Neural cell (in vitro differentiated cells): ENCODE data around the gene ERVW-1.

ENCODE experiments used
- EP300 ChIP-seq: fragments of 450-650 bp; conservative IDR thresholded peaks from 2 replicates; pipeline ENCODE4 v1.6.1; 2014; ENCODE audit warnings: antibody characterized with exemption, mild to moderate bottlenecking, moderate library complexity; ENCODE audit not compliant: poor library complexity, severe bottlenecking
- EZH2 ChIP-seq: fragments of 200-600, 300-800 bp; shearing (Covaris generic), sonication (generic); IDR thresholded peaks from 2 replicates; pipeline ENCODE4 v1.6.1; 2014; ENCODE audit warnings: antibody characterized with exemption, low read length, borderline replicate concordance, mild to moderate bottlenecking; ENCODE audit not compliant: insufficient read depth, poor library complexity, severe bottlenecking
- MXI1 ChIP-seq: fragments of 450-650 bp; conservative IDR thresholded peaks from 2 replicates; pipeline ENCODE4 v1.6.1; 2014; ENCODE audit warnings: antibody characterized with exemption, mild to moderate bottlenecking; ENCODE audit not compliant: poor library complexity, severe bottlenecking
- POLR2AphosphoS5 ChIP-seq: IDR thresholded peaks from 2 replicates; pipeline ENCODE4 v1.6.1; 2012
- RAD21 ChIP-seq: fragments of 450-650 bp; conservative IDR thresholded peaks from 2 replicates; pipeline ENCODE4 v1.6.1; 2014; ENCODE audit warnings: antibody characterized with exemption, mild to moderate bottlenecking, moderate library complexity
- SMC3 ChIP-seq: fragments of 450-650 bp; conservative IDR thresholded peaks from 2 replicates; pipeline ENCODE4 v1.6.1; 2014; ENCODE audit warnings: antibody characterized with exemption, mild to moderate bottlenecking, moderate library complexity; ENCODE audit not compliant: poor library complexity
- TF ChIP-seq, protein P1 (sequence below): fragments of 450-650 bp; IDR thresholded peaks from 2 replicates; pipeline ENCODE4 v1.5.1; 2014; ENCODE audit warnings: antibody characterized with exemption, mild to moderate bottlenecking, moderate library complexity; ENCODE audit not compliant: poor library complexity, severe bottlenecking
- TF ChIP-seq, protein P2 (sequence below): IDR thresholded peaks from 2 replicates; pipeline ENCODE4 v1.6.1; 2012; ENCODE audit warnings: borderline replicate concordance

DNA sequence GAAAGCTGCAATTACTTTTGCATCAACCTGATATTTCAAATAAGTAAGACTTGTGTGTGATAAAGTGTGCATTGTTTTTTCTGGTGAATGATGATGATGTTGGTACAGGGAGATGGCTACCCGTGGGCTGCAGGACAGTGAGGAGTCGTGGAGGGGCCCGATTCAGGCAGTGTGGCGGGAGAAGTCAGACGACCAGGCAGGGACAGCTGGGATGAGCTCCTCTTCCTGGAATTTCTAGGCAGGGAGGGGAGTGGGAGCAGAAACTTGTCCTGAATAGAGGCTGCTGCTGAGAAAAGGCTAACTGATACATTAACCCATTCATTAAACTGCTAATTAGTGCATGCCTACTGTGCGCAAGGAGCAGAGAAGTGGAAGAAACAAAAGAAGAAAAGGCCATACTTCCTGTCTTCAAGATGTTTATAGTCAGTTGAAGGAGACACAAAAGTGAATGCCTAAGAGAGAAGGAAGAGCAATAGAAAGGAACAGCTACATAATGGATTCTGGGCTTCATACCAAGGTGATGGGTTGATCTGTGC lies 39.7 kb downstream of the ERVW-1 start:
- TF ChIP-seq SMC3: no peak
- TF ChIP-seq, protein P1, sequence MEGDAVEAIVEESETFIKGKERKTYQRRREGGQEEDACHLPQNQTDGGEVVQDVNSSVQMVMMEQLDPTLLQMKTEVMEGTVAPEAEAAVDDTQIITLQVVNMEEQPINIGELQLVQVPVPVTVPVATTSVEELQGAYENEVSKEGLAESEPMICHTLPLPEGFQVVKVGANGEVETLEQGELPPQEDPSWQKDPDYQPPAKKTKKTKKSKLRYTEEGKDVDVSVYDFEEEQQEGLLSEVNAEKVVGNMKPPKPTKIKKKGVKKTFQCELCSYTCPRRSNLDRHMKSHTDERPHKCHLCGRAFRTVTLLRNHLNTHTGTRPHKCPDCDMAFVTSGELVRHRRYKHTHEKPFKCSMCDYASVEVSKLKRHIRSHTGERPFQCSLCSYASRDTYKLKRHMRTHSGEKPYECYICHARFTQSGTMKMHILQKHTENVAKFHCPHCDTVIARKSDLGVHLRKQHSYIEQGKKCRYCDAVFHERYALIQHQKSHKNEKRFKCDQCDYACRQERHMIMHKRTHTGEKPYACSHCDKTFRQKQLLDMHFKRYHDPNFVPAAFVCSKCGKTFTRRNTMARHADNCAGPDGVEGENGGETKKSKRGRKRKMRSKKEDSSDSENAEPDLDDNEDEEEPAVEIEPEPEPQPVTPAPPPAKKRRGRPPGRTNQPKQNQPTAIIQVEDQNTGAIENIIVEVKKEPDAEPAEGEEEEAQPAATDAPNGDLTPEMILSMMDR: no peak
- TF ChIP-seq EZH2: no peak
- no peak for TF ChIP-seq MXI1
- TF ChIP-seq EP300: no peak
- TF ChIP-seq POLR2AphosphoS5: no peak
- no peak for TF ChIP-seq RAD21
- TF ChIP-seq, protein P2, sequence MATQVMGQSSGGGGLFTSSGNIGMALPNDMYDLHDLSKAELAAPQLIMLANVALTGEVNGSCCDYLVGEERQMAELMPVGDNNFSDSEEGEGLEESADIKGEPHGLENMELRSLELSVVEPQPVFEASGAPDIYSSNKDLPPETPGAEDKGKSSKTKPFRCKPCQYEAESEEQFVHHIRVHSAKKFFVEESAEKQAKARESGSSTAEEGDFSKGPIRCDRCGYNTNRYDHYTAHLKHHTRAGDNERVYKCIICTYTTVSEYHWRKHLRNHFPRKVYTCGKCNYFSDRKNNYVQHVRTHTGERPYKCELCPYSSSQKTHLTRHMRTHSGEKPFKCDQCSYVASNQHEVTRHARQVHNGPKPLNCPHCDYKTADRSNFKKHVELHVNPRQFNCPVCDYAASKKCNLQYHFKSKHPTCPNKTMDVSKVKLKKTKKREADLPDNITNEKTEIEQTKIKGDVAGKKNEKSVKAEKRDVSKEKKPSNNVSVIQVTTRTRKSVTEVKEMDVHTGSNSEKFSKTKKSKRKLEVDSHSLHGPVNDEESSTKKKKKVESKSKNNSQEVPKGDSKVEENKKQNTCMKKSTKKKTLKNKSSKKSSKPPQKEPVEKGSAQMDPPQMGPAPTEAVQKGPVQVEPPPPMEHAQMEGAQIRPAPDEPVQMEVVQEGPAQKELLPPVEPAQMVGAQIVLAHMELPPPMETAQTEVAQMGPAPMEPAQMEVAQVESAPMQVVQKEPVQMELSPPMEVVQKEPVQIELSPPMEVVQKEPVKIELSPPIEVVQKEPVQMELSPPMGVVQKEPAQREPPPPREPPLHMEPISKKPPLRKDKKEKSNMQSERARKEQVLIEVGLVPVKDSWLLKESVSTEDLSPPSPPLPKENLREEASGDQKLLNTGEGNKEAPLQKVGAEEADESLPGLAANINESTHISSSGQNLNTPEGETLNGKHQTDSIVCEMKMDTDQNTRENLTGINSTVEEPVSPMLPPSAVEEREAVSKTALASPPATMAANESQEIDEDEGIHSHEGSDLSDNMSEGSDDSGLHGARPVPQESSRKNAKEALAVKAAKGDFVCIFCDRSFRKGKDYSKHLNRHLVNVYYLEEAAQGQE: no peak
